K562 (cell line): Measurements from ENCODE around the gene JUN. TPM values are rescaled to one million over a fixed set of nuclear protein-coding genes. Genes with fewer than 3 reads are reported as not detected.

Experiments used
- BRD4 ChIP-seq: fragments of 200-600 bp; sonication (generic); IDR thresholded peaks from 2 replicates; pipeline ENCODE4 v1.6.1; 2017; ENCODE audit warnings: inconsistent platforms
- CTCFL ChIP-seq: IDR thresholded peaks from 2 replicates; pipeline ENCODE4 v1.6.1; 2011; ENCODE audit warnings: borderline replicate concordance, low read depth, mild to moderate bottlenecking, moderate library complexity, low read length; ENCODE audit not compliant: insufficient read depth, poor library complexity, severe bottlenecking
- DDX20 ChIP-seq: fragments of 450-650 bp; IDR thresholded peaks from 2 replicates; pipeline ENCODE4 v1.6.1; 2016; ENCODE audit warnings: missing genetic modification characterization, low read depth, mild to moderate bottlenecking, missing compliant biosample characterization, moderate library complexity
- ESRRB ChIP-seq: fragments of 250-450 bp; sonication (Bioruptor Pico); IDR thresholded peaks from 2 replicates; pipeline ENCODE4 v1.5.0; 2020; ENCODE audit warnings: mild to moderate bottlenecking, moderate library complexity, borderline replicate concordance
- L3MBTL2 ChIP-seq: fragments of 450-650 bp; IDR thresholded peaks from 2 replicates; pipeline ENCODE4 v1.6.1; 2016; ENCODE audit warnings: mild to moderate bottlenecking, moderate library complexity
- LEF1 ChIP-seq: fragments of 450-650 bp; IDR thresholded peaks from 2 replicates; pipeline ENCODE4 v1.6.1; 2016; ENCODE audit warnings: mild to moderate bottlenecking
- NCOR1 ChIP-seq: fragments of 450-650 bp; IDR thresholded peaks from 2 replicates; pipeline ENCODE4 v1.6.1; 2016; ENCODE audit warnings: mild to moderate bottlenecking, moderate library complexity
- NEUROD1 ChIP-seq: fragments of 150-350 bp; IDR thresholded peaks from 2 replicates; pipeline ENCODE4 v1.6.1; 2014; ENCODE audit warnings: borderline replicate concordance, low read length, low read depth; ENCODE audit not compliant: partially characterized antibody
- PHB ChIP-seq: fragments of 250-450 bp; sonication (Bioruptor Pico); IDR thresholded peaks from 2 replicates; pipeline ENCODE4 v1.5.0; 2021
- SIX5 ChIP-seq, 2 experiments: IDR thresholded peaks; 2 replicates each; pipeline ENCODE4 v1.6.1; 2011; ENCODE audit warnings: low read length in 2 of 2, borderline replicate concordance in 1 of 2, low read depth in 1 of 2, mild to moderate bottlenecking in 1 of 2, moderate library complexity in 1 of 2; ENCODE audit not compliant: insufficient read depth in 1 of 2
- ZBTB7A ChIP-seq: IDR thresholded peaks from 2 replicates; pipeline ENCODE4 v1.6.1; 2011; ENCODE audit warnings: low read depth, mild to moderate bottlenecking, low read length, moderate library complexity, borderline replicate concordance; ENCODE audit not compliant: control insufficient read depth
- ZNF280A ChIP-seq: fragments of 450-650 bp; IDR thresholded peaks from 2 replicates; pipeline ENCODE4 v1.6.1; 2018; ENCODE audit warnings: mild to moderate bottlenecking, low read depth; ENCODE audit not compliant: partially characterized antibody
- ZNF407 ChIP-seq: fragments of 450-650 bp; IDR thresholded peaks from 2 replicates; pipeline ENCODE4 v1.6.1; 2016; ENCODE audit warnings: low read depth
- ZNF586 ChIP-seq: fragments of 450-650 bp; formaldehyde crosslinking; conservative IDR thresholded peaks from 2 replicates; pipeline ENCODE4 v1.4.0; 2020; ENCODE audit warnings: mild to moderate bottlenecking, moderate library complexity
- ZNF717 ChIP-seq: fragments of 250-450 bp; sonication (Bioruptor Pico); IDR thresholded peaks from 2 replicates; pipeline ENCODE4 v1.5.0; 2021
- polyA plus RNA-seq, 8 experiments: library from polyadenylated mRNA; depleted of rRNA in 4 of 8; stranded (reverse) in 5 of 8; unstranded in 3 of 8; fragments of >200 nt; fragmentation: Nextera tagmentation in 2 of 8; fragmentation: Illumina TruSeq in 1 of 8; extraction: Ambion mirVana in 2 of 8; extraction: Trizol in 1 of 8; gene quantifications; 2 replicates each; pipeline versions ENCODE4 v1.2.1 to v1.2.3, GENCODE V29; 2011 to 2014; ENCODE audit warnings: inconsistent platforms in 1 of 8, missing spikeins in 1 of 8
- total RNA-seq, 7 experiments: library from RNA; depleted of rRNA in 6 of 7; stranded (reverse); fragments of >200 nt in 6 of 7; fragmentation: Illumina TruSeq in 2 of 7; extraction: Trizol in 2 of 7; gene quantifications; 2 replicates each; pipeline versions ENCODE4 v1.2.1 to v1.2.3, GENCODE V29; 2011 to 2021; ENCODE audit warnings: low replicate concordance in 1 of 7

Gene JUN
- total and polyA plus RNA-seq, 9 of the 15 experiments (the other 6 are each of a cell fraction or from before 2014, with no cell fraction given) = 0.32 to 23.4 (median 4.0) TPM

- no peak for TF ChIP-seq ZNF407
- TF ChIP-seq L3MBTL2 = no peak
- no peak for TF ChIP-seq DDX20
- TF ChIP-seq BRD4 = no peak
- no peak for TF ChIP-seq ESRRB (CRISPR knock-in tag)
- no peak for TF ChIP-seq ZNF280A
- TF ChIP-seq ZBTB7A = peak; percentile 22; the same call in 1 of the 2 replicates
- TF ChIP-seq NCOR1 = no peak
- 0 out of 2 replicates have a peak, but pooled peaks have one; percentile 40 for TF ChIP-seq PHB (CRISPR knock-in tag)
- TF ChIP-seq ZNF586 (CRISPR knock-in tag) = no peak; the same call in 1 of the 2 replicates
- no peak; the same call in 1 of the 2 replicates for TF ChIP-seq LEF1
- no peak for TF ChIP-seq SIX5 (IDR thresholded peaks at IDR 0.05; ENCODE audit: borderline replicate concordance in 1 of 2, insufficient read depth in 1 of 2, low read depth in 1 of 2, low read length in 2 of 2)
- TF ChIP-seq CTCFL = no peak
- TF ChIP-seq NEUROD1 = no peak
- TF ChIP-seq ZNF717 (CRISPR knock-in tag) = no peak
These were observed 506 bp downstream of the JUN start (continued) for GRCh38 chr1:58783090-58783992.
